H9 (cell line): ENCODE results near the gene CASTOR1. TPM values are rescaled to one million over a fixed set of nuclear protein-coding genes. Genes with fewer than 3 reads are reported as not detected.

Experiments
- DNase-seq: peaks from one replicate; pipeline ENCODE4 v3.0.0-alpha.2; 2017
- H2AFZ ChIP-seq: one replicate; pipeline ENCODE4 v1.6.1; 2013; ENCODE audit warnings: mild to moderate bottlenecking, low read length, control low read depth, moderate library complexity
- H2AK5ac ChIP-seq: 2 replicates; pipeline ENCODE4 v1.6.1; 2013; ENCODE audit warnings: low read length, control low read depth, mixed read lengths; ENCODE audit not compliant: insufficient read length
- H2BK120ac ChIP-seq: one replicate; pipeline ENCODE4 v1.6.1; 2013; ENCODE audit warnings: low read depth, mild to moderate bottlenecking, low read length, control low read depth, inconsistent platforms; ENCODE audit not compliant: poor library complexity, severe bottlenecking
- H2BK12ac ChIP-seq: 2 replicates; pipeline ENCODE4 v1.6.1; 2013; ENCODE audit warnings: low read length, control low read depth, mixed read lengths, low read depth; ENCODE audit not compliant: insufficient read length
- H2BK15ac ChIP-seq: 2 replicates; pipeline ENCODE4 v1.6.1; 2013; ENCODE audit warnings: low read depth, low read length, control low read depth
- H2BK20ac ChIP-seq: one replicate; pipeline ENCODE4 v1.6.1; 2013; ENCODE audit warnings: low read depth, mild to moderate bottlenecking, low read length, control low read depth, inconsistent platforms; ENCODE audit not compliant: poor library complexity, severe bottlenecking
- H2BK5ac ChIP-seq: 2 replicates; pipeline ENCODE4 v1.6.1; 2013; ENCODE audit warnings: low read length, control low read depth, mixed read lengths; ENCODE audit not compliant: insufficient read length
- H3K14ac ChIP-seq: 2 replicates; pipeline ENCODE4 v1.6.1; 2013; ENCODE audit warnings: low read length, control low read depth; ENCODE audit not compliant: insufficient read depth
- H3K18ac ChIP-seq: 2 replicates; pipeline ENCODE4 v1.6.1; 2013; ENCODE audit warnings: low read depth, mild to moderate bottlenecking, mixed read lengths, low read length, control low read depth; ENCODE audit not compliant: insufficient read length
- H3K23ac ChIP-seq: 2 replicates; pipeline ENCODE4 v1.6.1; 2013; ENCODE audit warnings: low read length, control low read depth, mixed read lengths, low read depth; ENCODE audit not compliant: insufficient read length
- H3K23me2 ChIP-seq: 2 replicates; pipeline ENCODE4 v1.6.1; 2013; ENCODE audit warnings: low read depth, mild to moderate bottlenecking, mixed read lengths, low read length, control low read depth; ENCODE audit not compliant: insufficient read length, poor library complexity, severe bottlenecking
- H3K27ac ChIP-seq: 2 replicates; pipeline ENCODE4 v1.5.1; 2013; ENCODE audit warnings: low read length, control low read depth, mixed read lengths, low read depth; ENCODE audit not compliant: insufficient read length
- H3K27me3 ChIP-seq: 2 replicates; pipeline ENCODE4 v1.6.1; 2013; ENCODE audit warnings: low read length, control low read depth, inconsistent platforms; ENCODE audit not compliant: insufficient read depth
- H3K4ac ChIP-seq: 2 replicates; pipeline ENCODE4 v1.6.1; 2013; ENCODE audit warnings: low read depth, mild to moderate bottlenecking, control low read depth, inconsistent platforms, low read length, moderate library complexity
- H3K4me1 ChIP-seq: 2 replicates; pipeline ENCODE4 v1.6.1; 2013; ENCODE audit warnings: low read length, control low read depth, inconsistent platforms; ENCODE audit not compliant: insufficient read depth
- H3K4me2 ChIP-seq: 2 replicates; pipeline ENCODE4 v1.6.1; 2013; ENCODE audit warnings: low read length, control low read depth, mixed read lengths; ENCODE audit not compliant: insufficient read length, insufficient read depth
- H3K56ac ChIP-seq: 2 replicates; pipeline ENCODE4 v1.6.1; 2013; ENCODE audit warnings: low read depth, mild to moderate bottlenecking, mixed read lengths, low read length, control low read depth; ENCODE audit not compliant: insufficient read length
- H3K79me1 ChIP-seq: 2 replicates; pipeline ENCODE4 v1.6.1; 2013; ENCODE audit warnings: low read depth, mild to moderate bottlenecking, moderate library complexity, low read length, control low read depth, inconsistent platforms; ENCODE audit not compliant: insufficient read depth, poor library complexity, severe bottlenecking
- H3K79me2 ChIP-seq: 2 replicates; pipeline ENCODE4 v1.6.1; 2013; ENCODE audit warnings: low read length, control low read depth, inconsistent platforms; ENCODE audit not compliant: insufficient read depth
- H3K9ac ChIP-seq: 2 replicates; pipeline ENCODE4 v1.6.1; 2013; ENCODE audit warnings: low read length, control low read depth, mixed read lengths; ENCODE audit not compliant: insufficient read length; ENCODE audit errors: extremely low read depth
- H3K9me3 ChIP-seq: one replicate; pipeline ENCODE4 v1.6.1; 2013; ENCODE audit warnings: low read depth, low read length, inconsistent platforms; ENCODE audit not compliant: control insufficient read depth
- H3T11ph ChIP-seq: one replicate; pipeline ENCODE4 v1.6.1; 2013; ENCODE audit warnings: mild to moderate bottlenecking, low read length, control low read depth, inconsistent platforms
- H4K20me1 ChIP-seq: one replicate; pipeline ENCODE4 v1.6.1; 2013; ENCODE audit not compliant: control insufficient read depth, insufficient read length, insufficient read depth
- H4K5ac ChIP-seq: 2 replicates; pipeline ENCODE4 v1.6.1; 2013; ENCODE audit warnings: low read depth, mild to moderate bottlenecking, mixed read lengths, low read length, control low read depth; ENCODE audit not compliant: insufficient read length
- H4K8ac ChIP-seq: replicated peaks from 2 replicates; pipeline ENCODE4 v1.6.1; 2013; ENCODE audit warnings: low read length, control low read depth, mixed read lengths, low read depth; ENCODE audit not compliant: insufficient read length
- H4K91ac ChIP-seq: 2 replicates; pipeline ENCODE4 v1.6.1; 2013; ENCODE audit warnings: low read depth, mild to moderate bottlenecking, moderate library complexity, mixed read lengths, low read length, control low read depth; ENCODE audit not compliant: insufficient read length
- H3K27ac Mint-ChIP-seq, 3 experiments: 2 replicates in 2 of 3; 3 replicates in 1 of 3; pipeline ENCODE4 v1.8.0; 2020 to 2021; ENCODE audit warnings: mixed read lengths in 3 of 3, mild to moderate bottlenecking in 1 of 3, moderate library complexity in 1 of 3
- H3K27me3 Mint-ChIP-seq: 2 replicates; pipeline ENCODE4 v1.8.0; 2021; ENCODE audit warnings: low read depth, mild to moderate bottlenecking, moderate library complexity, mixed read lengths
- H3K36me3 Mint-ChIP-seq, 3 experiments: 2 replicates in 2 of 3; 3 replicates in 1 of 3; pipeline ENCODE4 v1.8.0; 2020 to 2021; ENCODE audit warnings: low read depth in 3 of 3, mixed read lengths in 3 of 3; ENCODE audit not compliant: insufficient read depth in 1 of 3
- H3K4me1 Mint-ChIP-seq, 2 experiments: 2 replicates each; pipeline ENCODE4 v1.8.0; 2020; ENCODE audit warnings: mixed read lengths in 2 of 2
- H3K4me3 Mint-ChIP-seq, 2 experiments: 2 replicates in 1 of 2; 3 replicates in 1 of 2; pipeline ENCODE4 v1.8.0; 2020 to 2021; ENCODE audit warnings: mild to moderate bottlenecking in 2 of 2, mixed read lengths in 2 of 2, moderate library complexity in 1 of 2
- H3K9me3 Mint-ChIP-seq, 2 experiments: 2 replicates in 1 of 2; 3 replicates in 1 of 2; pipeline ENCODE4 v1.8.0; 2020; ENCODE audit warnings: mild to moderate bottlenecking in 2 of 2, mixed read lengths in 2 of 2, moderate library complexity in 1 of 2
- WGBS: extraction: QIAGEN DNeasy Blood & Tissue Kit; methylation state at CpG from one replicate; pipeline ENCODE4 v1.1.7; 2013; ENCODE audit warnings: missing lambda C conversion rate, low lambda C conversion rate, mixed read lengths; ENCODE audit not compliant: insufficient read length; ENCODE audit errors: extremely low coverage; 5-methylcytosine and 5-hydroxymethylcytosine counted together
- total RNA-seq: library from RNA; stranded (reverse); gene quantifications from 2 replicates; pipeline ENCODE4 v1.2.1, GENCODE V29; 2021
- TF ChIP-seq, protein P1 (sequence below): fragments of 200-600 bp; sonication (generic); conservative IDR thresholded peaks from 3 replicates; pipeline ENCODE4 v1.8.0; 2021; ENCODE audit warnings: antibody characterized with exemption, mild to moderate bottlenecking

The CASTOR1 gene
- total RNA-seq, 1 experiment from 2014 or later, result 8.8 TPM

DNA sequence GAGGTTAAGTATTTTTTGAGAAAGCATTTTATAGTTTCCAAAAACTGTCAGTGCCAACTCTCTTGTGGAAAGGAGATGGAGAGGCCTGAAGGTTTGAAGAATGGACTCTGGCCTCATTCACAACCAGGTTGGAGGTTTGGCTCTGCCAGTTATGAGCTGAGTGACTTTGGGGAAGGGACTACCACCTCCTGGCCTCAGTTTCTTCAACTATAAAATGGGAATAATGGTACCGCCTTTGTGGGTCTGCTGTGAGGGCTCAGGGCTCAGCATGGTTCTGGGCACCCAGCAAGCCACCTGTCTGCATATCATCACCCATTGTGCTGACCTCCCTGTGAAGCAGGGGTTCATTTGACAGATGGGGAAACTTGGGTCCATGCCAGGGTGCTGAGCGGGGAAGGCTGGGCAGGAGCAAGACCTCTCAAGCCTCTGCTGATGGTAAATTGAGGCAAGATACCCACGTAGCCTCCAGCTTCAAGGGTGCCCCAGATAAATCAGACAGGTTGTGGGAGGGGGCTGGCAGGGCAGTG, 39.2 kb downstream of the CASTOR1 start:
- no peak overlapping the region for H3K56ac ChIP-seq
- peaks cover 30 to 36% of the 10 kb centered on the region in 2 experiments for H3K4me1 Mint-ChIP-seq
- H3K27ac Mint-ChIP-seq, result 0 out of 7 replicates have a peak overlapping the region, but pooled peaks of 1 of the 3 experiments have one; percentile 18
- H4K8ac ChIP-seq, result no peak overlapping the region
- H3K4ac ChIP-seq, result no peak overlapping the region
- H3K23ac ChIP-seq, result no peak overlapping the region
- WGBS, result no CpG with 5 or more reads among the region's 3 CpGs
- no peaks in the 10 kb centered on the region for H3K27me3 ChIP-seq
- H3K18ac ChIP-seq, result no peak overlapping the region
- H3K14ac ChIP-seq, result no peak overlapping the region
- DNase-seq, result no peak
- no peaks in the 10 kb centered on the region; a peak in 1 of 7 replicates for H3K36me3 Mint-ChIP-seq
- H2AFZ ChIP-seq, result no peak overlapping the region
- H4K20me1 ChIP-seq, result no peaks in the 10 kb centered on the region
- H3K27me3 Mint-ChIP-seq, result peaks cover 9% of the 10 kb centered on the region
- H3K79me2 ChIP-seq, result no peaks in the 10 kb centered on the region
- H3K27ac ChIP-seq, result no peak overlapping the region
- H2BK12ac ChIP-seq, result no peak overlapping the region
- no peaks in the 10 kb centered on the region for H3K9me3 ChIP-seq
- H2BK15ac ChIP-seq, result no peak overlapping the region
- no peak overlapping the region for H2AK5ac ChIP-seq
- H2BK120ac ChIP-seq, result no peak overlapping the region
- H3T11ph ChIP-seq, result no peak overlapping the region
- H2BK20ac ChIP-seq, result no peak overlapping the region
- no peaks in the 10 kb centered on the region for H3K79me1 ChIP-seq
- TF ChIP-seq, protein P1, sequence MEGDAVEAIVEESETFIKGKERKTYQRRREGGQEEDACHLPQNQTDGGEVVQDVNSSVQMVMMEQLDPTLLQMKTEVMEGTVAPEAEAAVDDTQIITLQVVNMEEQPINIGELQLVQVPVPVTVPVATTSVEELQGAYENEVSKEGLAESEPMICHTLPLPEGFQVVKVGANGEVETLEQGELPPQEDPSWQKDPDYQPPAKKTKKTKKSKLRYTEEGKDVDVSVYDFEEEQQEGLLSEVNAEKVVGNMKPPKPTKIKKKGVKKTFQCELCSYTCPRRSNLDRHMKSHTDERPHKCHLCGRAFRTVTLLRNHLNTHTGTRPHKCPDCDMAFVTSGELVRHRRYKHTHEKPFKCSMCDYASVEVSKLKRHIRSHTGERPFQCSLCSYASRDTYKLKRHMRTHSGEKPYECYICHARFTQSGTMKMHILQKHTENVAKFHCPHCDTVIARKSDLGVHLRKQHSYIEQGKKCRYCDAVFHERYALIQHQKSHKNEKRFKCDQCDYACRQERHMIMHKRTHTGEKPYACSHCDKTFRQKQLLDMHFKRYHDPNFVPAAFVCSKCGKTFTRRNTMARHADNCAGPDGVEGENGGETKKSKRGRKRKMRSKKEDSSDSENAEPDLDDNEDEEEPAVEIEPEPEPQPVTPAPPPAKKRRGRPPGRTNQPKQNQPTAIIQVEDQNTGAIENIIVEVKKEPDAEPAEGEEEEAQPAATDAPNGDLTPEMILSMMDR, result no peak
- H3K4me3 Mint-ChIP-seq, result no peak overlapping the region
- no peak overlapping the region for H3K9ac ChIP-seq
- no peak overlapping the region for H4K5ac ChIP-seq
- no peak overlapping the region for H2BK5ac ChIP-seq
- no peak overlapping the region for H3K4me2 ChIP-seq
- peaks cover 9% of the 10 kb centered on the region for H3K23me2 ChIP-seq
- H4K91ac ChIP-seq, result no peak overlapping the region
- H3K4me1 ChIP-seq, result peaks cover 3% of the 10 kb centered on the region; the same call in 1 of the 2 replicates
- no peaks in the 10 kb centered on the region for H3K9me3 Mint-ChIP-seq
